GM23248 (cell line): ENCODE measurements around the gene ESYT2. TPM values are rescaled to one million over a fixed set of nuclear protein-coding genes. Genes with fewer than 3 reads are reported as not detected.
"Not testable (repeated sequence)": the region's sequence is repeated elsewhere in the genome, so short reads cannot be mapped to it uniquely, and the experiment has no call there.

Experiments used
- DNase-seq: peaks from one replicate; pipeline ENCODE4 v3.0.0-alpha.2; 2015
- H2AFZ ChIP-seq: fragments of 200-600 bp; sonication (generic); 2 replicates; pipeline ENCODE4 v1.6.1; 2016; ENCODE audit warnings: antibody characterized with exemption
- H3F3A ChIP-seq: fragments of 200-600 bp; sonication (generic); 2 replicates; pipeline ENCODE4 v1.6.1; 2016; ENCODE audit warnings: mild to moderate bottlenecking, antibody characterized with exemption, mixed run types; ENCODE audit not compliant: insufficient read depth
- H3K27ac ChIP-seq: fragments of 200-600 bp; sonication (generic); 2 replicates; pipeline ENCODE4 v1.5.1; 2016; ENCODE audit warnings: mild to moderate bottlenecking
- H3K27me3 ChIP-seq: fragments of 200-600 bp; sonication (generic); replicated peaks from 2 replicates; pipeline ENCODE4 v1.6.1; 2016; ENCODE audit warnings: mild to moderate bottlenecking; ENCODE audit not compliant: insufficient read depth
- H3K36me3 ChIP-seq: fragments of 200-600 bp; sonication (generic); 2 replicates; pipeline ENCODE4 v1.6.1; 2016; ENCODE audit warnings: low read depth, mild to moderate bottlenecking
- H3K4me1 ChIP-seq: fragments of 200-600 bp; sonication (generic); 2 replicates; pipeline ENCODE4 v1.6.1; 2016; ENCODE audit warnings: mild to moderate bottlenecking; ENCODE audit not compliant: insufficient read depth
- H3K4me2 ChIP-seq: fragments of 200-600 bp; sonication (generic); one replicate; pipeline ENCODE4 v1.6.1; 2016; ENCODE audit warnings: mild to moderate bottlenecking; ENCODE audit not compliant: unreplicated experiment
- H3K4me3 ChIP-seq: fragments of 200-600 bp; sonication (generic); 2 replicates; pipeline ENCODE4 v1.5.1; 2016; ENCODE audit warnings: mild to moderate bottlenecking
- H3K79me2 ChIP-seq: fragments of 200-600 bp; sonication (generic); 2 replicates; pipeline ENCODE4 v1.6.1; 2016; ENCODE audit warnings: mild to moderate bottlenecking; ENCODE audit not compliant: insufficient read depth
- H3K9ac ChIP-seq: fragments of 200-600 bp; sonication (generic); 2 replicates; pipeline ENCODE4 v1.6.1; 2016; ENCODE audit warnings: mild to moderate bottlenecking
- H3K9me2 ChIP-seq: fragments of 200-600 bp; sonication (generic); 2 replicates; pipeline ENCODE4 v1.6.1; 2016; ENCODE audit warnings: mixed run types, mild to moderate bottlenecking, moderate library complexity; ENCODE audit not compliant: insufficient read depth
- H3K9me3 ChIP-seq: fragments of 200-600 bp; sonication (generic); one replicate; pipeline ENCODE4 v1.6.1; 2017; ENCODE audit warnings: low read depth
- H4K20me1 ChIP-seq: fragments of 200-600 bp; sonication (generic); 2 replicates; pipeline ENCODE4 v1.6.0; 2016; ENCODE audit not compliant: insufficient read depth
- EZH2 ChIP-seq: fragments of 200-600 bp; sonication (generic); IDR thresholded peaks from 2 replicates; pipeline ENCODE4 v1.6.1; 2018; ENCODE audit warnings: antibody characterized with exemption, mild to moderate bottlenecking; ENCODE audit not compliant: insufficient read depth, poor library complexity, severe bottlenecking
- EZH2phosphoT487 ChIP-seq: fragments of 200-600 bp; sonication (generic); IDR thresholded peaks from 2 replicates; pipeline ENCODE4 v1.6.1; 2018; ENCODE audit warnings: antibody characterized with exemption, moderate library complexity, mild to moderate bottlenecking, low read depth; ENCODE audit not compliant: insufficient read depth
- WGBS, 2 experiments: methylation state at CpG; one replicate each; pipeline ENCODE4 v1.1.6; 2015 to 2017; ENCODE audit warnings: low lambda C conversion rate in 2 of 2, low coverage in 1 of 2; ENCODE audit errors: missing lambda C conversion rate in 2 of 2; 5-methylcytosine and 5-hydroxymethylcytosine counted together
- in situ Hi-C: fragments of 300-500 bp; cut with MboI; formaldehyde crosslinking; loops from 2 replicates; pipeline ENCODE4 v1.15.0; 2020
- polyA plus RNA-seq: library from polyadenylated mRNA; unstranded; fragments of >200 nt; fragmentation: Nextera tagmentation; extraction: Ambion mirVana; gene quantifications from 2 replicates; pipeline ENCODE4 v1.2.1, GENCODE V29; 2016
- total RNA-seq: library from RNA; depleted of rRNA; stranded (reverse); fragments of >200 nt; shearing (Covaris generic); gene quantifications from 2 replicates; pipeline ENCODE4 v1.2.3, GENCODE V29; 2014

The ESYT2 gene
- total and polyA plus RNA-seq, 2 experiments from 2014 or later, result 49.9 to 129 TPM

GRCh38 chr7:158864833-158865232 lies 35.5 kb upstream of the ESYT2 start:
- Histone ChIP-seq H3K36me3 (no peaks in the 10 kb centered on the region), H3K27ac (peak overlapping the region; percentile 72), H2AFZ (no peak overlapping the region), H3K9ac (peak overlapping the region; percentile 83), H4K20me1 (no peaks in the 10 kb centered on the region), H3K9me3 (no peaks in the 10 kb centered on the region), H3K9me2 (no peaks in the 10 kb centered on the region), H3K27me3 (no peaks in the 10 kb centered on the region), H3K4me3 (no peak overlapping the region), H3K4me1 (no peaks in the 10 kb centered on the region), H3K79me2 (peaks cover 76% of the 10 kb centered on the region), H3K4me2 (peak overlapping the region; percentile 84), H3F3A (peaks cover 12% of the 10 kb centered on the region; the same call in 1 of the 2 replicates)
- no peak for DNase-seq
- WGBS, 2 experiments, result 92 to 96% methylated on average over 7 of the region's 7 CpGs
- in situ Hi-C loops, result no loop called here
- TF ChIP-seq EZH2 (no peak), EZH2phosphoT487 (no peak)

DNA sequence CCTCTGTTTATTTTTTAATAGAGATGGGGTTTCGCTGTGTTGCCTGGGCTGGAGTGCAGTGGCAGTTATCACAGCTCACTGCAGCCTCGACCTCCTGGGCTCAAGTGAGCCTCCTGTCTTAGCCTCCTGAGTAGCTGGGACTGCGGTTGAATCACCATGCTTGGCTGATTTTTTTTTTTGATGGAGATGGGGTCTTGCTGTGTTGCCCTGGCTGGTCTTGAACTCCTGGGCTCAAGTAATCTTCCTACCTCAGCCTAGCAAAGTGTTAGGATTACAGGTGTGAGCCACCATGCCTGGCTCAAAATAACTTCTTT lies 35.2 kb upstream of the ESYT2 start:
- H3K9me3 ChIP-seq, result no peaks in the 10 kb centered on the region
- H3K27ac ChIP-seq, result peak overlapping the region; percentile 72
- H3K27me3 ChIP-seq, result no peaks in the 10 kb centered on the region
- peak overlapping the region; percentile 68 for H3K4me3 ChIP-seq
- H3K4me1 ChIP-seq, result no peaks in the 10 kb centered on the region
- H3K4me2 ChIP-seq, result peak overlapping the region; percentile 84
- no peak for TF ChIP-seq EZH2phosphoT487
- no peak for TF ChIP-seq EZH2
- 93 to 96% methylated on average over 3 of the region's 3 CpGs for WGBS, 2 experiments
- H3K9me2 ChIP-seq, result no peaks in the 10 kb centered on the region
- no peak for DNase-seq
- in situ Hi-C loops, result no loop called here
- peak overlapping the region; percentile 83 for H3K9ac ChIP-seq
- H3K79me2 ChIP-seq, result peaks cover 79% of the 10 kb centered on the region
- H3K36me3 ChIP-seq, result no peaks in the 10 kb centered on the region
- peak overlapping the region; percentile 85 for H2AFZ ChIP-seq
- peaks cover 12% of the 10 kb centered on the region; the same call in 1 of the 2 replicates for H3F3A ChIP-seq
- H4K20me1 ChIP-seq, result no peaks in the 10 kb centered on the region

DNA sequence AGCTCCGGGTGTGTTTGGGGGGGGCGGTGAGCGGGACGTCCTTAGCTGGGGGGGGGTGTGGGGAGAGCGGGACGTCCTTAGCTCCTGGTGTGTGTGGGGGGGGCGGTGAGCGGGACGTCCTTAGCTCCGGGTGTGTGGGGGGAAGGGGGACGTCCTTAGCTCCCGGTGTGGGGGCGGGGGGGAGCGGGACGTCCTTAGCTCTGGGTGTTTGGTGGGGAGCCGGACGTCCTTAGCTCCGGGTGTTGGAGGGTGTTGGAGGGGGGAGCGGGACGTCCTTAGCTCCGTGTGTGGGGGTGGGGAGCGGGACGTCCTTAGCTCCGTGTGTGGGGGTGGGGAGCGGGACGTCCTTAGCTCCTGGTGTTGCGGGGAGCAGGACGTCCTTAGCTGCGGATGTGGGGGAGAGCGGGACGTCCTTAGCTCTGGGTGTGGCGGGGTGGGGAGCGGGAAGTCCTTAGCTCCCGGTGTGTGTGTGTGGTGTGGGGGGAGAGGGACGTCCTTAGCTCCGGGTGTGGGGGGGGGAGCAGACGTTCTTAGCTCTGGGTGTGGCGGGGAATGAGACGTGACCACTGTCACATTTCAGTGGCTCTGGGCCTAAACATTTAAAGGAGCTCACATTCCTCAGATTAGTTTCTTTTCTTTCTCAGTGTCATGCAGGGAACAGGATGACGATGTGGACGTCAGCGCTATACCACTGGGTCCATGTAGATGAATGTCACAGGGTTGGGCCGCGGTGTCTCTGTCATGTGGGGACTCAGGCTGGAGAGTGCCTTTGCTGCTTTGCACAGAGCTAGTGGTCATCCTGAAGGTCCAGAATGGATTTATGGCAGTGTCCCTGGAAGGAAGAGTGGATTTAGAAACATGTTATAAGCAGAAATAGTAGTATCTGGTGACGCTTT lies 34.5 kb upstream of the ESYT2 start:
- H3K4me2 ChIP-seq, result peak overlapping the region; percentile 84
- in situ Hi-C loops, result no loop called here
- peaks cover 12% of the 10 kb centered on the region; the same call in 1 of the 2 replicates for H3F3A ChIP-seq
- H3K27me3 ChIP-seq, result no peaks in the 10 kb centered on the region
- peaks cover 79% of the 10 kb centered on the region for H3K79me2 ChIP-seq
- H2AFZ ChIP-seq, result peak overlapping the region; percentile 85
- peak; percentile 81 for DNase-seq
- H3K9ac ChIP-seq, result peak overlapping the region; percentile 83
- 2 to 6% methylated on average over 8 to 45 of the region's 45 CpGs for WGBS, 2 experiments
- H3K4me1 ChIP-seq, result no peaks in the 10 kb centered on the region
- peak overlapping the region; percentile 72 for H3K27ac ChIP-seq
- H3K4me3 ChIP-seq, result peak overlapping the region; percentile 68
- no peaks in the 10 kb centered on the region for H3K9me2 ChIP-seq
- no peaks in the 10 kb centered on the region for H4K20me1 ChIP-seq
- H3K9me3 ChIP-seq, result no peaks in the 10 kb centered on the region
- no peaks in the 10 kb centered on the region for H3K36me3 ChIP-seq
- TF ChIP-seq EZH2phosphoT487 (no peak), EZH2 (no peak)

GRCh38 chr7:158862985-158863610 lies 33.8 kb upstream of the ESYT2 start:
- H2AFZ ChIP-seq, result peak overlapping the region; percentile 85
- H3K9me2 ChIP-seq, in situ Hi-C loops, H3K9me3 ChIP-seq, H4K20me1 ChIP-seq, DNase-seq, H3K36me3 ChIP-seq, H3K4me1 ChIP-seq, H3K27me3 ChIP-seq: not testable (repeated sequence)
- 57 to 62% methylated on average over 12 to 13 of the region's 13 CpGs for WGBS, 2 experiments
- H3K79me2 ChIP-seq, result peaks cover 77% of the 10 kb centered on the region
- peak overlapping the region; percentile 83 for H3K9ac ChIP-seq
- peak overlapping the region; percentile 72 for H3K27ac ChIP-seq
- H3K4me3 ChIP-seq, result peak overlapping the region; percentile 68
- H3K4me2 ChIP-seq, result peak overlapping the region; percentile 65
- H3F3A ChIP-seq, result peaks cover 15% of the 10 kb centered on the region; the same call in 1 of the 2 replicates
